Fibroblast of pulmonary artery (primary cell): ENCODE measurements around the gene BMPER.

Source experiments
- DNase-seq: peaks from one replicate; pipeline ENCODE4 v3.0.0-alpha.2; 2010; ENCODE audit warnings: low read depth
- H3K4me3 ChIP-seq: replicated peaks from 2 replicates; pipeline ENCODE4 v1.5.1; 2011; ENCODE audit warnings: low read depth, mild to moderate bottlenecking, control low read depth, low read length, moderate library complexity
- CTCF ChIP-seq: IDR thresholded peaks from 2 replicates; pipeline ENCODE4 v1.5.1; 2011; ENCODE audit warnings: mild to moderate bottlenecking, control low read depth, low read length, inconsistent platforms; ENCODE audit errors: missing control alignments

BMPER gene

DNA sequence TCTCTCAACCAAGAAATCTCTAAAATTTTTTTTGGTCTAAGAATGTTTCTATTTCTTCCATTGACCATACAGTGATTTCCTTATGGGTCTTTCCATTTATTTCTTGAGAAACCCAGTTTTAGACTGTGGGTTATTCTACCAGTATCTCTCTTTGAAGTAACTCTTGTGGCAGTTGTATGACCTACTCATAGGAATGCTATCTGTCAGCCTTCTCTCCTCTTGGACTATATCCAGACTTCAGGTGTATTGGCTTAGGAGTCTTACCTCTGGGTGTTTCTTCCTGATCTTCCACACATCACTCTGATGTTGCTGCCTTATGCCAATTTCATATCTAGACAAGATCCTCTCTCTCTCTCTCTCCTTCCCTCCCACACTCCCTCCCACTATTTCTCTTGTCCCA lies 178.1 kb downstream of the BMPER start:
- DNase-seq, result no peak
- no peak for TF ChIP-seq CTCF
- H3K4me3 ChIP-seq, result no peak overlapping the region

GRCh38 chr7:34084651-34085050 lies 179.3 kb downstream of the BMPER start:
- no peak overlapping the region for H3K4me3 ChIP-seq
- no peak for DNase-seq
- TF ChIP-seq CTCF, result no peak

DNA sequence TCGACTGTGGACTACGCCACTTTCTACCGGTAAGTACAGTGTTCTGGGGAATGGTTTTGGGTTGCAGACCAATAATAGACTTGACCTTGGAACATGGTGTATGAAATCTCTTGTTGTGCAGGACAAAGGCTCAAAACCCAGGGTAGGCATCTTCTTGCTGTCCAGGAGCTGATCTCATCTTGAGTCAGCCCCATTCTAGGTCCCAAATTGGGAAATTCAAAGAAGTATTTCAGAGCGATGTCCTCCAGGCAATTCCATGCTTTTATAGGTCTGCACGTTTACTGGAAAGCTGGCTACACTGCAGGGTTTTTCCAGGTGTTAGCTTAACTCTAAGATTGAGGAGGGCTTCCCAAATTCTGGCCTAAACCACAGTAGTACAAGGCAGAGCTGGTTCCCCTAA lies 180.7 kb downstream of the BMPER start:
- no peak for DNase-seq
- H3K4me3 ChIP-seq, result no peak overlapping the region
- no peak for TF ChIP-seq CTCF

GRCh38 chr7:34086981-34087380 lies 181.6 kb downstream of the BMPER start:
- DNase-seq, result no peak
- no peak overlapping the region for H3K4me3 ChIP-seq
- no peak for TF ChIP-seq CTCF

DNA sequence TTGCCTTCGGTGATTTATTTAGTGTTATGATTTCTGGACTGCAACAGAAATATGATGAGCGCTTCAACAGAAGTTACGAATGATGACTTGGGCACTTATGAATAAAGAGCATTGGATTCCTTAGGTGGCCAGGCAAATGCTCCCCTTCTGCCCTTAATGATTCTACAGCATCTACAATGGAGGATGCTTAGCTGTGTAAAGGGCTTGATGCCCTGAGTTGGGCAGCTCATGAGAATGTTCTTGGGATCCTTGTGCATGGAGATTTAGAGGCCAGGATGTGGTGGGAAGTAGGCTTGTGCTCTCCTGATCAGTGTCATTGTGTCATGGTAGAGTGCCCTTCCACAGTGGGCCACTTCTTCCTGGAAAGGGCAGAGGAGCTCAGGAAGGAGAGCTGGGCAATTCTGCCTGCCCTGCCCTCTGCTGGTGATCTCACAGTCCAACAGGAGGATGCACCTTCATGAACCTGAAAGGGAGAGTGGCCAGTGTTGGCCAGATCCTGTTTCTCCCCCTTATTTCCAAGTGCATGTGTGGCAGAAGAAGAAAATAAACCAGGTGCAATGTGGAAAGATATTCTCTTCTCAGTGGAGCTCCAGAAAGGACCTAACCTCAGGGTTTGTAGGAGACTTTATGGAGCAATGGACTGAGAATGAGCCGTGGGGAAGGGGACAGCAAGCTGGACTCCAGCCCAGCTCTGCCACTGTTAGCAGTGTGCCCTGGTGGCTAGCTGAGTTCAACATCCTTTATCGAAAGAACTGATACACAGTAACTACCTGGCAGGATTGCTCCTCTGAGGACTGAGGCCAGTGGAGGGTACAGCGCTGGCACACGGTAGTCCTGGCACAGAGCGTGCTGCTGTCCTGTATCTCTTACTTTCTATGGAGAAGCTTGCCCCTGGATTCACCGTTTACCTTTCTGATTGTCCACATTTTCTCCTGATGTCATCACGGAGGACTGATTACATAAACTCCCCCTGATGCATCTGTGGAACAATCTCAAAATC lies 182.9 kb downstream of the BMPER start:
- TF ChIP-seq CTCF, result peak; percentile 73
- peak; percentile 56 for DNase-seq
- H3K4me3 ChIP-seq, result no peak overlapping the region

DNA sequence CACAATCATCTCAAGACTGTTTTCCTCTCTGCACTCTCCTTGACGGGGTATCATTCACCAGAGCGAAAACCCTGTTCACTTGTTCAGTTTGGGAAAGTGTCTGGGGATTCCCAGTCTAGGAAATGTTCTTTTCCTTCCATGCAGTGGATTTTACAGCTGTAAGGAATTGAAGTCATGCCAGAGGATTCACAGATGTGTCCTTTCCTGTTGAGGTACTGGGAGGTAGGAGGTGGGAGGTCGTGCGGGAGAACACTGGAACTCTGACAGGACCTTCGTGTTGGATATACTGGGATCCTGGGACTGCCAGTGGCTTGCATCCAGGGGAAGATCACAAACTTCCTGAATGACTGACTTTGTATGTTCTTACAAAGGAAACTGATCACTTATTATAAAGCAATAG lies 185.5 kb downstream of the BMPER start:
- no peak overlapping the region for H3K4me3 ChIP-seq
- no peak for DNase-seq
- no peak for TF ChIP-seq CTCF
